Measurements from ENCODE around the gene TPSD1. TPM values are rescaled to one million over a fixed set of nuclear protein-coding genes. Genes with fewer than 3 reads are reported as not detected.
"Not testable (repeated sequence)": the region's sequence is repeated elsewhere in the genome, so short reads cannot be mapped to it uniquely, and the experiment has no call there.

Gene TPSD1
- total RNA-seq, 2 donors from 2014 or later = 1.6 TPM; not detected in 1

- intact Hi-C loops (cut with DNase I) = no loop called here
- H3K4me1 ChIP-seq = peaks cover 8% of the 10 kb centered on the region
- DNase-seq (no peak), ATAC-seq (no peak)
- no peak overlapping the region for H3K27ac ChIP-seq
- no peak overlapping the region for H3K4me3 ChIP-seq
- 66 to 73% methylated on average over 2 to 15 of the region's 15 CpGs for whole genome bisulfite sequencing, 2 donors
- H3K36me3 ChIP-seq (replicated peaks in 1 of 2; ENCODE audit: insufficient read depth in 1 of 2, low read depth in 2 of 2) = no peaks in the 10 kb centered on the region
- H3K9me3 ChIP-seq = no peaks in the 10 kb centered on the region
- H3K27me3 ChIP-seq = peaks cover 0 to 10% of the 10 kb centered on the region in 2 donors
- no peak for TF ChIP-seq POLR2A (IDR thresholded peaks at IDR 0.05)
- TF ChIP-seq CTCF (IDR thresholded peaks at IDR 0.05) = no peak
Observed at GRCh38 chr16:1263591-1264344, 7.9 kb downstream of the TPSD1 start.

GRCh38 chr16:1264345-1265089, 8.6 kb downstream of the TPSD1 start:
- H3K4me3 ChIP-seq = no peak overlapping the region

GRCh38 chr16:1265090-1265630, 9.3 kb downstream of the TPSD1 start:
- Histone ChIP-seq H3K4me3 (no peak overlapping the region), H3K27me3 (peaks cover 0 to 5% of the 10 kb centered on the region in 2 donors), H3K9me3 (no peaks in the 10 kb centered on the region), H3K27ac (no peak overlapping the region), H3K4me1 (no peaks in the 10 kb centered on the region), H3K36me3 (replicated peaks in 1 of 2; ENCODE audit: insufficient read depth in 1 of 2, low read depth in 2 of 2) (no peaks in the 10 kb centered on the region)
- ATAC-seq (no peak), DNase-seq (no peak)
- TF ChIP-seq CTCF (IDR thresholded peaks at IDR 0.05) (no peak), POLR2A (IDR thresholded peaks at IDR 0.05) (no peak)
- intact Hi-C loops (cut with DNase I) = no loop called here
- WGBS, 2 donors = 59 to 85% methylated on average over 7 to 13 of the region's 13 CpGs

More at GRCh38 chr16:1264345-1265089, 8.6 kb downstream of the TPSD1 start:
- intact Hi-C loops (cut with DNase I) = no loop called here
- Histone ChIP-seq H3K4me1 (peaks cover under 1% of the 10 kb centered on the region), H3K9me3 (no peaks in the 10 kb centered on the region), H3K27me3 (peaks cover 0 to 6% of the 10 kb centered on the region in 2 donors), H3K27ac (no peak overlapping the region), H3K36me3 (replicated peaks in 1 of 2; ENCODE audit: insufficient read depth in 1 of 2, low read depth in 2 of 2) (no peaks in the 10 kb centered on the region)
- ATAC-seq (no peak), DNase-seq (no peak)
- WGBS, 2 donors = 81 to 88% methylated on average over 16 of the region's 16 CpGs
- TF ChIP-seq CTCF (IDR thresholded peaks at IDR 0.05) (no peak), POLR2A (IDR thresholded peaks at IDR 0.05) (no peak)

GRCh38 chr16:1265826-1266225, 10.0 kb downstream of the TPSD1 start:
- no peak overlapping the region for H3K4me3 ChIP-seq
- H3K27me3 ChIP-seq = peaks cover 0 to 5% of the 10 kb centered on the region in 2 donors
- no peaks in the 10 kb centered on the region for H3K4me1 ChIP-seq
- intact Hi-C loops (cut with DNase I) = no loop called here
- no peak overlapping the region for H3K27ac ChIP-seq
- H3K36me3 ChIP-seq (replicated peaks in 1 of 2; ENCODE audit: insufficient read depth in 1 of 2, low read depth in 2 of 2) = no peaks in the 10 kb centered on the region
- no peak for TF ChIP-seq POLR2A (IDR thresholded peaks at IDR 0.05)
- TF ChIP-seq CTCF (IDR thresholded peaks at IDR 0.05) = no peak
- 67 to 80% methylated on average over 1 to 19 of the region's 19 CpGs for WGBS, 2 donors
- no peak for DNase-seq
- no peaks in the 10 kb centered on the region for H3K9me3 ChIP-seq
- no peak for ATAC-seq

- intact Hi-C loops (cut with DNase I); DNase-seq: not testable (repeated sequence)
- 90 to 91% methylated on average over 7 of the region's 7 CpGs for WGBS, 2 donors
Observed at GRCh38 chr16:1269418-1269817, 13.5 kb downstream of the TPSD1 start.

More at GRCh38 chr16:1269418-1269817, 13.5 kb downstream of the TPSD1 start:
- peaks cover 11% of the 10 kb centered on the region for H3K4me1 ChIP-seq
- H3K4me3 ChIP-seq; H3K27ac ChIP-seq; H3K27me3 ChIP-seq; H3K9me3 ChIP-seq; ATAC-seq; H3K36me3 ChIP-seq (replicated peaks in 1 of 2; ENCODE audit: insufficient read depth in 1 of 2, low read depth in 2 of 2): not testable (repeated sequence)
